ENCODE results near the gene C2orf69.

DNA sequence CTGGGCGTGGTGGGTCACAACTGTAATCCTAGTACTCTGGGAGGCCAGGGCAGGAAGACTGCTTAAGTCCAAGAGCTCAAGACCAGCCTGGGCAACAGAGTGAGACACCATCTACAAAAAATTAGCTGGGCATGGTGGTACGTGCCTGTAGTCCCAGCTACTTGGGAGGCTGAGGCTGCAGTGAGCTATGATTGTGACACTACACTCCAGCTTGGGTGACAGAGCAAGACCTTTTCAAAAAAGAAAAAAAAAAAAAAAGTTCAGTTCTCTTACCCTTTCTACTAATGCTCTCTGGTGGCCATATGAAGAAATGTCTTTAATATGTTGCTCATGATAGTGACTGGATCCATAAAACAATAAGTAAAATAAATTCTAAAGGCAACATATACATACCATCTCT is 29.3 kb downstream of the C2orf69 start:
- TF ChIP-seq POLR2AphosphoS5 (IDR thresholded peaks at IDR 0.05) = no peak
- no peak for TF ChIP-seq POLR2A (IDR thresholded peaks at IDR 0.05)
- TF ChIP-seq, protein P1, sequence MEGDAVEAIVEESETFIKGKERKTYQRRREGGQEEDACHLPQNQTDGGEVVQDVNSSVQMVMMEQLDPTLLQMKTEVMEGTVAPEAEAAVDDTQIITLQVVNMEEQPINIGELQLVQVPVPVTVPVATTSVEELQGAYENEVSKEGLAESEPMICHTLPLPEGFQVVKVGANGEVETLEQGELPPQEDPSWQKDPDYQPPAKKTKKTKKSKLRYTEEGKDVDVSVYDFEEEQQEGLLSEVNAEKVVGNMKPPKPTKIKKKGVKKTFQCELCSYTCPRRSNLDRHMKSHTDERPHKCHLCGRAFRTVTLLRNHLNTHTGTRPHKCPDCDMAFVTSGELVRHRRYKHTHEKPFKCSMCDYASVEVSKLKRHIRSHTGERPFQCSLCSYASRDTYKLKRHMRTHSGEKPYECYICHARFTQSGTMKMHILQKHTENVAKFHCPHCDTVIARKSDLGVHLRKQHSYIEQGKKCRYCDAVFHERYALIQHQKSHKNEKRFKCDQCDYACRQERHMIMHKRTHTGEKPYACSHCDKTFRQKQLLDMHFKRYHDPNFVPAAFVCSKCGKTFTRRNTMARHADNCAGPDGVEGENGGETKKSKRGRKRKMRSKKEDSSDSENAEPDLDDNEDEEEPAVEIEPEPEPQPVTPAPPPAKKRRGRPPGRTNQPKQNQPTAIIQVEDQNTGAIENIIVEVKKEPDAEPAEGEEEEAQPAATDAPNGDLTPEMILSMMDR (IDR thresholded peaks at IDR 0.05) = peak; percentile 17 to 42 (median 31)

Measured in transverse colon (tissue), 4 donors.